Sigmoid colon (tissue), 7 donors: Measurements from ENCODE around the gene SCRN1. TPM values are rescaled to one million over a fixed set of nuclear protein-coding genes. Genes with fewer than 3 reads are reported as not detected.

Experiments
- DNase-seq: peaks from one replicate; pipeline ENCODE4 v3.0.0-alpha.2; 2019
- H3K27ac ChIP-seq, 4 donors: fragments of 200-600 bp; sonication (generic); one replicate each; pipeline ENCODE4 v1.5.1; 2016 to 2019; ENCODE audit warnings: mild to moderate bottlenecking in 1 of 4
- H3K27me3 ChIP-seq, 3 donors: fragments of 200-600 bp; sonication (generic); one replicate each; pipeline ENCODE4 v1.5.1; 2019; ENCODE audit warnings: mild to moderate bottlenecking in 1 of 3
- H3K36me3 ChIP-seq, 4 donors: fragments of 200-600 bp; sonication (generic); one replicate each; pipeline ENCODE4 v1.5.1; 2016 to 2019
- H3K4me1 ChIP-seq, 4 donors: fragments of 200-600 bp; sonication (generic); one replicate each; pipeline ENCODE4 v1.5.1; 2017 to 2019
- H3K4me3 ChIP-seq, 4 donors: fragments of 200-600 bp; sonication (generic); one replicate each; pipeline ENCODE4 v1.5.1; 2017 to 2019; ENCODE audit warnings: mild to moderate bottlenecking in 2 of 4, moderate library complexity in 1 of 4
- H3K9me3 ChIP-seq, 4 donors: fragments of 200-600 bp in 3 of 4; sonication (generic) in 3 of 4; one replicate each; pipeline versions ENCODE4 v1.5.1 to v1.6.1; 2013 to 2019
- EP300 ChIP-seq, 4 donors: sonication (generic); formaldehyde crosslinking; IDR thresholded peaks; one replicate each; pipeline ENCODE4 v1.6.1; 2017; ENCODE audit warnings: antibody characterized with exemption in 4 of 4
- POLR2A ChIP-seq, 2 donors: fragments of 450-650 bp; IDR thresholded peaks; one replicate each; pipeline ENCODE4 v1.6.1; 2016; ENCODE audit warnings: antibody characterized with exemption in 2 of 2, mild to moderate bottlenecking in 2 of 2, moderate library complexity in 2 of 2
- POLR2AphosphoS5 ChIP-seq, 4 donors: sonication (generic); formaldehyde crosslinking; IDR thresholded peaks; one replicate each; pipeline ENCODE4 v1.6.1; 2017; ENCODE audit warnings: antibody characterized with exemption in 4 of 4
- WGBS, 2 donors: extraction: QIAGEN DNeasy Blood & Tissue Kit; methylation state at CpG; one replicate each; pipeline ENCODE4 v1.1.7; 2013; 5-methylcytosine and 5-hydroxymethylcytosine counted together
- intact Hi-C: fragments of 100-400 bp; cut with DNase I; formaldehyde crosslinking; loops from one replicate; pipeline ENCODE4 v1.15.1; 2023
- polyA plus RNA-seq, 3 donors: library from polyadenylated mRNA; stranded (reverse); fragments of 200-250 nt; gene quantifications; one replicate each; pipeline ENCODE4 v1.2.3, GENCODE V29; 2013
- small RNA-seq, 3 donors: library from RNA; depleted of rRNA; stranded (forward); fragments of <200 nt; gene quantifications; one replicate each; pipeline ENCODE3, GENCODE V24; 2016
- total RNA-seq, 4 donors: library from RNA; depleted of rRNA; stranded (reverse); fragments of >200 nt; gene quantifications; one replicate each; pipeline ENCODE4 v1.1.0, GENCODE V29; 2016
- TF ChIP-seq, protein P1 (sequence below), 4 experiments: fragments of 450-650 bp in 3 of 4; fragments of 200-600 bp in 1 of 4; IDR thresholded peaks; one replicate each; pipeline ENCODE4 v1.5.1; 2016 to 2019; ENCODE audit warnings: antibody characterized with exemption in 4 of 4, mild to moderate bottlenecking in 3 of 4, moderate library complexity in 2 of 4
- donor health status: healthy with polysubstance abuse.
- donor health status: Bipolar disorder and iron deficiency.
- donor health status: healthy.

Gene SCRN1
- total and polyA plus RNA-seq, 7 donors = 5.1 to 55.0 (median 44.5) TPM

DNA sequence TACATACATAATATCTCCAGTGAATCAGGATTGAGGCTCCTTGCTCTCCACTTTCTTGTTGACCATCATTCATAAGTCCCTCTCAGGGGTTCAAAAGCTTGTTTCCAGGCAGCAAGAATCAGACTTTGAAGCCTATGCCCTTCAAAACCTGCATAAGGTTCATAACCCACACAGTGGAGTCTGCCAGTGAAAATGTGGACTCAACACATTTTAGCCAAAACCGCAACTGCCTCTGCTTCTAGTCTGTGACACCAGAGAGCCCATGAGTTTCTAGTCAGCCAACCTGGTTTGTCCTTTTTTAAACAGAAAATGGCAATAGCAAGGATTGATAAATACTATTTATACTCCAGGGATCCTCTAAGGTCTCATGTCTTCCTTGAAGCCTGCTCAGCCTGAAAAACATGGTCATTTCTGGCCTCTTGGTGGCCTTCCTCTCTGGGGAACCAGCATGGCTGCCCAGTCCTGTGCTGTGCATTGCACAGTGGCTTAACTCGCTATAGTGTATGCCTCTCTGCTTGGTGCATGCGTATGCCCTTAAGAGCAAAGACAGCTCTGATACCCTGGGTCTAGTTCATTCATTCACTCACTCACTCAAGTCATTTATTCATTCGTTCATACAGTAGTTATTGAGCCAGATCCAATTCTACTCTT lies 115.8 kb downstream of the SCRN1 start:
- 94% methylated on average over 4 of the region's 4 CpGs for WGBS, 2 donors
- intact Hi-C loops = no loop called here
- no peak overlapping the region for H3K4me3 ChIP-seq
- H3K27me3 ChIP-seq = no peaks in the 10 kb centered on the region
- no peaks in the 10 kb centered on the region for H3K9me3 ChIP-seq
- no peak overlapping the region for H3K27ac ChIP-seq
- no peaks in the 10 kb centered on the region for H3K36me3 ChIP-seq
- TF ChIP-seq POLR2A (IDR thresholded peaks at IDR 0.05) = no peak
- TF ChIP-seq, protein P1, sequence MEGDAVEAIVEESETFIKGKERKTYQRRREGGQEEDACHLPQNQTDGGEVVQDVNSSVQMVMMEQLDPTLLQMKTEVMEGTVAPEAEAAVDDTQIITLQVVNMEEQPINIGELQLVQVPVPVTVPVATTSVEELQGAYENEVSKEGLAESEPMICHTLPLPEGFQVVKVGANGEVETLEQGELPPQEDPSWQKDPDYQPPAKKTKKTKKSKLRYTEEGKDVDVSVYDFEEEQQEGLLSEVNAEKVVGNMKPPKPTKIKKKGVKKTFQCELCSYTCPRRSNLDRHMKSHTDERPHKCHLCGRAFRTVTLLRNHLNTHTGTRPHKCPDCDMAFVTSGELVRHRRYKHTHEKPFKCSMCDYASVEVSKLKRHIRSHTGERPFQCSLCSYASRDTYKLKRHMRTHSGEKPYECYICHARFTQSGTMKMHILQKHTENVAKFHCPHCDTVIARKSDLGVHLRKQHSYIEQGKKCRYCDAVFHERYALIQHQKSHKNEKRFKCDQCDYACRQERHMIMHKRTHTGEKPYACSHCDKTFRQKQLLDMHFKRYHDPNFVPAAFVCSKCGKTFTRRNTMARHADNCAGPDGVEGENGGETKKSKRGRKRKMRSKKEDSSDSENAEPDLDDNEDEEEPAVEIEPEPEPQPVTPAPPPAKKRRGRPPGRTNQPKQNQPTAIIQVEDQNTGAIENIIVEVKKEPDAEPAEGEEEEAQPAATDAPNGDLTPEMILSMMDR (IDR thresholded peaks at IDR 0.05) = no peak
- no peak for TF ChIP-seq POLR2AphosphoS5 (IDR thresholded peaks at IDR 0.05)
- TF ChIP-seq EP300 (IDR thresholded peaks at IDR 0.05) = no peak
- no peak for DNase-seq
- H3K4me1 ChIP-seq = no peaks in the 10 kb centered on the region

DNA sequence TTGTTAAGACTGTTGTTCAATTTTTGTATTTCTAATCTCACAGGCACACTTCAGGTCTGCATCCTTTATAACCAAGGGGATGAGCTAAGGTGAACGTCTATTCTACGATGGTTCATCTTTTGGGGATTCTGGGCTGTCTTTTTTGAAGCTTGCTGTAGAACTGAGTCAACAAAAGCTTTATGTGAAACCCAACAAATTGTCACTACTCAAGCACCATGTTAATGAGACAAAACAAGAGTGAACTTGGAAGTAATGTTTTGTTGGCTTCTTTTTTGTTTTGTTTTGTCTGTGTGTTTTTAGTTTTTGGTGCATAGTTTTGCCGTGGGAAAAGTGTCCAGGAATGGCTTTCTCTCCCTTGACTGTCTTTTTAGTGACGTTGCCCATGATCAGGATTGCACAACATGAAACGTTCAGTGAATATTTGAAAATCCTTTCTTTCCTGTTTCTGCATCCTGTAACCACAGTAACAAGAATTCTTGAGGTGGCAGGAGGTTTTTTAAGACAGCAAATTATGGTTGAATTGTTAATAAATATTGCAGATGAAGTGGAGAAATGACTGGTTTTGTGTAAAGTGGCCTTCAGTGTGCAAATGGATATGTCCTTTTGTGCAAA lies 117.7 kb downstream of the SCRN1 start:
- no peak overlapping the region for H3K4me3 ChIP-seq
- no peaks in the 10 kb centered on the region for H3K9me3 ChIP-seq
- H3K27me3 ChIP-seq = no peaks in the 10 kb centered on the region
- DNase-seq = no peak
- no peak for TF ChIP-seq POLR2AphosphoS5 (IDR thresholded peaks at IDR 0.05)
- TF ChIP-seq POLR2A (IDR thresholded peaks at IDR 0.05) = no peak
- TF ChIP-seq EP300 (IDR thresholded peaks at IDR 0.05) = no peak
- TF ChIP-seq, protein P1 (IDR thresholded peaks at IDR 0.05) = no peak
- 68 to 78% methylated on average over 5 of the region's 5 CpGs for WGBS, 2 donors
- intact Hi-C loops = no loop called here
- peaks cover 0 to 1% (median under 1%) of the 10 kb centered on the region in 4 donors for H3K4me1 ChIP-seq
- H3K27ac ChIP-seq = no peak overlapping the region
- H3K36me3 ChIP-seq = no peaks in the 10 kb centered on the region

Small RNAs within 50 kb of the gene (small RNA-seq; reads per million reads assigned to genes)
- 0 reads per million in 3 donors for gene RF01210

Other genes with a start within 250 kb of the SCRN1 start
- gene WIPF3, start 183.3 kb downstream of the SCRN1 start, total RNA-seq = 1 to 10 TPM in 1 of 4 donors, under 1 TPM in 3; 0.66 to 4.7 (median 0.76) TPM
- gene WIPF3, start 183.3 kb downstream of the SCRN1 start, polyA plus RNA-seq = under 1 TPM; 0.46 to 0.71 (median 0.60) TPM
- 10 to 100 TPM in 2 of 4 donors, 1 to 10 TPM in 2; 6.3 to 11.4 (median 9.4) TPM for gene FKBP14, start 36.9 kb upstream of the SCRN1 start, total RNA-seq
- 1 to 10 TPM; 1.8 to 4.0 (median 2.4) TPM for gene FKBP14, start 36.9 kb upstream of the SCRN1 start, polyA plus RNA-seq
- gene PLEKHA8, start 38.6 kb upstream of the SCRN1 start, total RNA-seq = 10 to 100 TPM in 2 of 4 donors, 1 to 10 TPM in 2; 7.7 to 12.2 (median 9.1) TPM
- 1 to 10 TPM; 3.2 to 5.2 (median 4.8) TPM for gene PLEKHA8, start 38.6 kb upstream of the SCRN1 start, polyA plus RNA-seq
- 100 to 1,000 TPM in 1 of 4 donors, 10 to 100 TPM in 3; 75.9 to 102 (median 87.4) TPM for gene MTURN, start 145.2 kb upstream of the SCRN1 start, total RNA-seq
- 10 to 100 TPM in 1 of 3 donors, 1 to 10 TPM in 2; 7.2 to 33.0 (median 7.4) TPM for gene MTURN, start 145.2 kb upstream of the SCRN1 start, polyA plus RNA-seq